ENCODE measurements around the gene TRIOBP. TPM values are rescaled to one million over a fixed set of nuclear protein-coding genes. Genes with fewer than 3 reads are reported as not detected.

The TRIOBP gene
- total and polyA plus RNA-seq, 2 of the 13 experiments (the other 11 are each of a cell fraction or from before 2014, with no cell fraction given) = 6.1 to 15.4 TPM

GRCh38 chr22:37661160-37661924, 35.5 kb upstream of the TRIOBP start (continued):
- TF ChIP-seq ATF2 (CRISPR knock-in tag; IDR thresholded peaks at IDR 0.05) = peak; percentile 96
- 0 out of 2 replicates have a peak, but pooled peaks have one; percentile 54 for TF ChIP-seq ZNF414 (CRISPR knock-in tag; IDR thresholded peaks at IDR 0.05)
- TF ChIP-seq RORA (CRISPR knock-in tag; IDR thresholded peaks at IDR 0.05) = no peak
- TF ChIP-seq MAX (IDR thresholded peaks at IDR 0.05) = peak; percentile 48; the same call in 1 of the 2 replicates
- no peak for TF ChIP-seq HINFP (CRISPR knock-in tag; IDR thresholded peaks at IDR 0.05; ENCODE audit: low read depth)
- TF ChIP-seq, protein P1, sequence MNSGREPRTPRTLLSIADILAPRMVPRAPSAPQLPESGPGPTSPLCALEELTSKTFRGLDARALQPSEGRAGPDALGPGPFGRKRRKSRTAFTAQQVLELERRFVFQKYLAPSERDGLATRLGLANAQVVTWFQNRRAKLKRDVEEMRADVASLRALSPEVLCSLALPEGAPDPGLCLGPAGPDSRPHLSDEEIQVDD (CRISPR knock-in tag; IDR thresholded peaks at IDR 0.05; ENCODE audit: borderline replicate concordance) = no peak
- 0 out of 2 replicates have a peak, but pooled peaks have one; percentile 27 for TF ChIP-seq ZNF205 (CRISPR knock-in tag; IDR thresholded peaks at IDR 0.05)
- peak; percentile 94 for TF ChIP-seq CREB1 (IDR thresholded peaks at IDR 0.05)
- peak; percentile 47; the same call in 1 of the 2 replicates for TF ChIP-seq CREB1 (CRISPR knock-in tag; IDR thresholded peaks at IDR 0.05)
- TF ChIP-seq ZNF607 (CRISPR knock-in tag; IDR thresholded peaks at IDR 0.05; ENCODE audit: borderline replicate concordance) = no peak; the same call in 1 of the 2 replicates
- TF ChIP-seq ZNF800 (CRISPR knock-in tag; IDR thresholded peaks at IDR 0.05) = no peak
- peak; percentile 32; the same call in 1 of the 2 replicates for TF ChIP-seq JUN (CRISPR knock-in tag; IDR thresholded peaks at IDR 0.05)
- TF ChIP-seq RXRB (CRISPR knock-in tag; IDR thresholded peaks at IDR 0.05; ENCODE audit: borderline replicate concordance) = peak; percentile 87
- TF ChIP-seq IRF2 (CRISPR knock-in tag; IDR thresholded peaks at IDR 0.05) = peak; percentile 64
- TF ChIP-seq NR2C2 (CRISPR knock-in tag; IDR thresholded peaks at IDR 0.05; ENCODE audit: borderline replicate concordance) = peak; percentile 33; the same call in 1 of the 2 replicates
